ENCODE measurements around the gene GALNS. TPM values are rescaled to one million over a fixed set of nuclear protein-coding genes. Genes with fewer than 3 reads are reported as not detected.
"Not testable (repeated sequence)": the region's sequence is repeated elsewhere in the genome, so short reads cannot be mapped to it uniquely, and the experiment has no call there.

Gene GALNS
- total RNA-seq, 1 experiment from 2014 or later, result 15.3 TPM

GRCh38 chr16:88824256-88825077 is 32.3 kb downstream of the GALNS start:
- H3K4me1 ChIP-seq (replicated peaks), result no peaks in the 10 kb centered on the region
- H3K27ac ChIP-seq, result no peak overlapping the region
- no peaks in the 10 kb centered on the region for H3K27me3 ChIP-seq (replicated peaks)
- no peak for DNase-seq (ENCODE audit: low read depth in 1 of 2, low spot score in 2 of 2)
- H3K36me3 ChIP-seq, result peaks cover 16% of the 10 kb centered on the region; the same call in 1 of the 2 replicates
- no peaks in the 10 kb centered on the region for H3K9me3 ChIP-seq (replicated peaks)
- no peak overlapping the region for H3K4me3 ChIP-seq

GRCh38 chr16:88823646-88824045 is 33.1 kb downstream of the GALNS start:
- not testable (repeated sequence) for H3K9me3 ChIP-seq (replicated peaks); DNase-seq (ENCODE audit: low read depth in 1 of 2, low spot score in 2 of 2); H3K27ac ChIP-seq; H3K4me1 ChIP-seq (replicated peaks); H3K4me3 ChIP-seq; H3K27me3 ChIP-seq (replicated peaks)
- peaks cover 16% of the 10 kb centered on the region; the same call in 1 of the 2 replicates for H3K36me3 ChIP-seq

GRCh38 chr16:88822281-88823040 is 34.3 kb downstream of the GALNS start:
- Histone ChIP-seq H3K27me3 (replicated peaks) (no peaks in the 10 kb centered on the region), H3K27ac (no peak overlapping the region), H3K4me3 (no peak overlapping the region), H3K9me3 (replicated peaks) (no peaks in the 10 kb centered on the region), H3K36me3 (peaks cover 16% of the 10 kb centered on the region; the same call in 1 of the 2 replicates), H3K4me1 (replicated peaks) (no peaks in the 10 kb centered on the region)
- DNase-seq (ENCODE audit: low read depth in 1 of 2, low spot score in 2 of 2), result no peak

- H3K4me3 ChIP-seq, result no peak overlapping the region
- H3K4me1 ChIP-seq (replicated peaks), result no peaks in the 10 kb centered on the region
- peaks cover 16% of the 10 kb centered on the region; the same call in 1 of the 2 replicates for H3K36me3 ChIP-seq
- no peaks in the 10 kb centered on the region for H3K27me3 ChIP-seq (replicated peaks)
- no peaks in the 10 kb centered on the region for H3K9me3 ChIP-seq (replicated peaks)
- no peak for DNase-seq (ENCODE audit: low read depth in 1 of 2, low spot score in 2 of 2)
- no peak overlapping the region for H3K27ac ChIP-seq
Observed at GRCh38 chr16:88821168-88821850, 35.4 kb downstream of the GALNS start.

GRCh38 chr16:88820385-88821025 is 36.2 kb downstream of the GALNS start:
- Histone ChIP-seq H3K27ac (no peak overlapping the region), H3K9me3 (replicated peaks) (no peaks in the 10 kb centered on the region), H3K4me1 (replicated peaks) (no peaks in the 10 kb centered on the region), H3K4me3 (no peak overlapping the region), H3K36me3 (peaks cover 16% of the 10 kb centered on the region; the same call in 1 of the 2 replicates), H3K27me3 (replicated peaks) (no peaks in the 10 kb centered on the region)
- no peak for DNase-seq (ENCODE audit: low read depth in 1 of 2, low spot score in 2 of 2)

- no peak for DNase-seq (ENCODE audit: low read depth in 1 of 2, low spot score in 2 of 2)
- Histone ChIP-seq H3K27ac (no peak overlapping the region), H3K4me1 (replicated peaks) (no peaks in the 10 kb centered on the region), H3K4me3 (no peak overlapping the region), H3K27me3 (replicated peaks) (no peaks in the 10 kb centered on the region), H3K9me3 (replicated peaks) (no peaks in the 10 kb centered on the region), H3K36me3 (peaks cover 11% of the 10 kb centered on the region; the same call in 1 of the 2 replicates)
Observed at GRCh38 chr16:88819126-88819525, 37.6 kb downstream of the GALNS start.

- Histone ChIP-seq H3K4me3 (no peak overlapping the region), H3K27ac (no peak overlapping the region), H3K36me3 (peaks cover 11% of the 10 kb centered on the region; the same call in 1 of the 2 replicates), H3K4me1 (replicated peaks) (no peaks in the 10 kb centered on the region), H3K9me3 (replicated peaks) (no peaks in the 10 kb centered on the region), H3K27me3 (replicated peaks) (no peaks in the 10 kb centered on the region)
- DNase-seq (ENCODE audit: low read depth in 1 of 2, low spot score in 2 of 2), result no peak
Observed at GRCh38 chr16:88818575-88818874, 38.2 kb downstream of the GALNS start.

GRCh38 chr16:88817785-88818574 is 38.8 kb downstream of the GALNS start:
- Histone ChIP-seq H3K36me3 (peaks cover 11% of the 10 kb centered on the region; the same call in 1 of the 2 replicates), H3K4me1 (replicated peaks) (peaks cover under 1% of the 10 kb centered on the region), H3K9me3 (replicated peaks) (no peaks in the 10 kb centered on the region), H3K27me3 (replicated peaks) (no peaks in the 10 kb centered on the region), H3K27ac (no peak overlapping the region), H3K4me3 (no peak overlapping the region)
- DNase-seq (ENCODE audit: low read depth in 1 of 2, low spot score in 2 of 2), result no peak

- Histone ChIP-seq H3K4me1 (replicated peaks) (peaks cover 11% of the 10 kb centered on the region), H3K27ac (no peak overlapping the region), H3K9me3 (replicated peaks) (no peaks in the 10 kb centered on the region), H3K4me3 (no peak overlapping the region), H3K36me3 (peaks cover 7% of the 10 kb centered on the region; the same call in 1 of the 2 replicates), H3K27me3 (replicated peaks) (no peaks in the 10 kb centered on the region)
- no peak for DNase-seq (ENCODE audit: low read depth in 1 of 2, low spot score in 2 of 2)
Observed at GRCh38 chr16:88816736-88817535, 39.8 kb downstream of the GALNS start.

GRCh38 chr16:88815901-88816589 is 40.7 kb downstream of the GALNS start:
- Histone ChIP-seq H3K4me1 (replicated peaks) (peaks cover 17% of the 10 kb centered on the region), H3K4me3 (no peak overlapping the region), H3K9me3 (replicated peaks) (no peaks in the 10 kb centered on the region), H3K27me3 (replicated peaks) (no peaks in the 10 kb centered on the region), H3K27ac (no peak overlapping the region), H3K36me3 (no peaks in the 10 kb centered on the region)
- no peak for DNase-seq (ENCODE audit: low read depth in 1 of 2, low spot score in 2 of 2)

GRCh38 chr16:88815227-88815626 is 41.5 kb downstream of the GALNS start:
- no peaks in the 10 kb centered on the region for H3K9me3 ChIP-seq (replicated peaks)
- H3K4me3 ChIP-seq, result no peak overlapping the region
- H3K27me3 ChIP-seq (replicated peaks), result no peaks in the 10 kb centered on the region
- peaks cover 26% of the 10 kb centered on the region for H3K4me1 ChIP-seq (replicated peaks)
- DNase-seq (ENCODE audit: low read depth in 1 of 2, low spot score in 2 of 2), result no peak
- no peak overlapping the region for H3K27ac ChIP-seq
- peaks cover 7% of the 10 kb centered on the region for H3K36me3 ChIP-seq

- H3K27ac ChIP-seq, result no peak overlapping the region
- DNase-seq (ENCODE audit: low read depth in 1 of 2, low spot score in 2 of 2), result no peak
- no peak overlapping the region for H3K4me3 ChIP-seq
- H3K36me3 ChIP-seq, result peaks cover 18% of the 10 kb centered on the region
- no peaks in the 10 kb centered on the region for H3K27me3 ChIP-seq (replicated peaks)
- H3K4me1 ChIP-seq (replicated peaks), result peaks cover 37% of the 10 kb centered on the region
- no peaks in the 10 kb centered on the region for H3K9me3 ChIP-seq (replicated peaks)
Observed at GRCh38 chr16:88814144-88814502, 42.6 kb downstream of the GALNS start.

All from SJSA1 (cell line).